ENCODE measurements around the gene CRISPLD2.

Gene CRISPLD2

GRCh38 chr16:84918006-84918909 lies 98.5 kb downstream of the CRISPLD2 start:
- DNase-seq: peak in 2 of 4 experiments; percentile 25 to 38

- DNase-seq: no peak
Measured at GRCh38 chr16:84919269-84919668, 99.5 kb downstream of the CRISPLD2 start.

- DNase-seq: no peak
Measured at GRCh38 chr16:84919708-84920107, 99.9 kb downstream of the CRISPLD2 start.

GRCh38 chr16:84920333-84920732 lies 100.5 kb downstream of the CRISPLD2 start:
- no peak for DNase-seq

- DNase-seq: peak in 2 of 4 experiments; percentile 30 to 45
Measured at GRCh38 chr16:84922351-84923120, 102.8 kb downstream of the CRISPLD2 start.

GRCh38 chr16:84924331-84925091 lies 104.7 kb downstream of the CRISPLD2 start:
- no peak for DNase-seq

- DNase-seq: peak; percentile 63 to 88 (median 74)
Measured at GRCh38 chr16:84925092-84925772, 105.4 kb downstream of the CRISPLD2 start.

GRCh38 chr16:84925773-84926372 lies 106.1 kb downstream of the CRISPLD2 start:
- no peak for DNase-seq

GRCh38 chr16:84926462-84926861 lies 106.7 kb downstream of the CRISPLD2 start:
- no peak for DNase-seq

- DNase-seq: no peak
Measured at GRCh38 chr16:84927621-84928591, 108.1 kb downstream of the CRISPLD2 start.

GRCh38 chr16:84928679-84929420 lies 109.1 kb downstream of the CRISPLD2 start:
- DNase-seq: no peak

- peak in 1 of 4 experiments; percentile 17 for DNase-seq
Measured at GRCh38 chr16:84929421-84930297, 109.9 kb downstream of the CRISPLD2 start.

- peak in 2 of 4 experiments; percentile 43 to 51 for DNase-seq
Measured at GRCh38 chr16:84930298-84931106, 110.7 kb downstream of the CRISPLD2 start.

- no peak for DNase-seq
Measured at GRCh38 chr16:84931107-84931494, 111.3 kb downstream of the CRISPLD2 start.

- no peak for DNase-seq
Measured at GRCh38 chr16:84931506-84931905, 111.7 kb downstream of the CRISPLD2 start.

GRCh38 chr16:84932681-84933080 lies 112.9 kb downstream of the CRISPLD2 start:
- no peak for DNase-seq

GRCh38 chr16:84933774-84934631 lies 114.2 kb downstream of the CRISPLD2 start:
- no peak for DNase-seq

Measured in suppressor macrophage (primary cell).